DOHH2 (cell line): Measurements from ENCODE around the gene ZNF429.
"Not testable (repeated sequence)": the region's sequence is repeated elsewhere in the genome, so short reads cannot be mapped to it uniquely, and the experiment has no call there.

ENCODE experiments used
- EZH2phosphoT487 ChIP-seq: fragments of 200-600 bp; sonication (generic); IDR thresholded peaks from 2 replicates; pipeline ENCODE4 v1.6.1; 2017; ENCODE audit warnings: borderline replicate concordance, mild to moderate bottlenecking, antibody characterized with exemption, low read length, moderate library complexity, mixed read lengths
- TF ChIP-seq, protein P1 (sequence below): fragments of 200-600 bp; sonication (generic); IDR thresholded peaks from one replicate; pipeline ENCODE4 v1.5.1; 2014; ENCODE audit warnings: antibody characterized with exemption, mild to moderate bottlenecking, low read depth, low read length; ENCODE audit not compliant: poor library complexity, severe bottlenecking

DNA sequence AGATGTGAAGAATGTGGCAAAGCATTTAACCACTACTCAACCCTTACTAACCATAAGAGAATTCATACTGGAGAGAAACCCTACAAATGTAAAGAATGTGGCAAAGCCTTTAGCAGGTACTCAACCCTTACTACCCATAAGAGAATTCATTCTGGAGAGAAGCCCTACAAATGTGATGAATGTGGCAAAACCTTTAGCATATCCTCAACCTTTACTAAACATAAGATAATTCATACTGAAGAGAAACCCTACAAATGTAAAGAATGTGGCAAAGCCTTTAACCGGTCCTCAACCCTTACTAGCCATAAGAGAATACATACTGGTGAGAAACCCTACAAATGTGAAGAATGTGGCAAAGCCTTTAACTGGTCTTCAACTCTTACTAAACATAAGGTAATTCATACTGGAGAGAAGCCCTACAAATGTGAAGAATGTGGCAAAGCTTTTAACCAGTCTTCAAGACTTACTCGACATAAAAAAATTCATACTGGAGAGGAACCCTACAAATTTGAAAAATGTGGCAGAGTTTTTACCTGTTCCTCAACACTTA lies 31.4 kb downstream of the ZNF429 start:
- TF ChIP-seq, protein P1, sequence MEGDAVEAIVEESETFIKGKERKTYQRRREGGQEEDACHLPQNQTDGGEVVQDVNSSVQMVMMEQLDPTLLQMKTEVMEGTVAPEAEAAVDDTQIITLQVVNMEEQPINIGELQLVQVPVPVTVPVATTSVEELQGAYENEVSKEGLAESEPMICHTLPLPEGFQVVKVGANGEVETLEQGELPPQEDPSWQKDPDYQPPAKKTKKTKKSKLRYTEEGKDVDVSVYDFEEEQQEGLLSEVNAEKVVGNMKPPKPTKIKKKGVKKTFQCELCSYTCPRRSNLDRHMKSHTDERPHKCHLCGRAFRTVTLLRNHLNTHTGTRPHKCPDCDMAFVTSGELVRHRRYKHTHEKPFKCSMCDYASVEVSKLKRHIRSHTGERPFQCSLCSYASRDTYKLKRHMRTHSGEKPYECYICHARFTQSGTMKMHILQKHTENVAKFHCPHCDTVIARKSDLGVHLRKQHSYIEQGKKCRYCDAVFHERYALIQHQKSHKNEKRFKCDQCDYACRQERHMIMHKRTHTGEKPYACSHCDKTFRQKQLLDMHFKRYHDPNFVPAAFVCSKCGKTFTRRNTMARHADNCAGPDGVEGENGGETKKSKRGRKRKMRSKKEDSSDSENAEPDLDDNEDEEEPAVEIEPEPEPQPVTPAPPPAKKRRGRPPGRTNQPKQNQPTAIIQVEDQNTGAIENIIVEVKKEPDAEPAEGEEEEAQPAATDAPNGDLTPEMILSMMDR: not testable (repeated sequence)
- not testable (repeated sequence) for TF ChIP-seq EZH2phosphoT487
